LHCN-M2 (cell line): Measurements from ENCODE around the gene CAB39L. TPM values are rescaled to one million over a fixed set of nuclear protein-coding genes. Genes with fewer than 3 reads are reported as not detected.

ENCODE experiments used
- DNase-seq: peaks from one replicate; pipeline ENCODE4 v3.0.0-alpha.2; 2012; ENCODE audit warnings: low read depth
- polyA plus RNA-seq: library from polyadenylated mRNA; unstranded; fragments of >200 nt; gene quantifications from one replicate; pipeline ENCODE4 v1.2.1, GENCODE V29; 2012; ENCODE audit warnings: missing spikeins
- total RNA-seq: library from RNA; depleted of rRNA; stranded (reverse); fragments of >200 nt; gene quantifications from 2 replicates; pipeline ENCODE4 v1.2.3, GENCODE V29; 2014; rRNA removed

Gene CAB39L
- 8.2 and 8.4 TPM in 2 replicates for total RNA-seq
- polyA plus RNA-seq = 3.9 TPM

GRCh38 chr13:49443704-49444523, at the start of gene CAB39L, which contains the start of gene SETDB2:
TSS of gene CAB39L (minus strand) at chr13:49444064. CDS start at chr13:49382910, 61,154 bp downstream.
TSS of gene SETDB2 (plus strand) at chr13:49444274. CDS start at chr13:49451894, 7,620 bp downstream.
- peak; percentile 99 for DNase-seq

DNA sequence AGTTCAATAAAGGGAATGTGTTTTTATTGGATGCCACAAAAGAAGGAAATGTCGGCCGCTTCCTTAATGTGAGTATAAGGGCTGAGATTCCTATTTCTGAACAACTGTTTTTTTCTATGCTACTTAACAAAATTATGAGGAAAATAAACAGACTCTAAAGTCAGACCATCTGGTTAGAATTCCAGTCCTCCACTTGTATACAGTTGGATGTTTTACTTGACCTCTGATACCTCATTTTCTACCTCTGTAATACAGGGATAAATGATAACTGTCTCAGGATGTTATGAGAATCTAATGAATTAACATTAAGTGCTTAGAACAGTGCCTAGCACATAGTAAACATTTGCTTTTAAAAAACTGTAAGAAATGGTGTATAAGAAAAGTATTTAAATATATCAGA, 44.7 kb upstream of the CAB39L start:
- DNase-seq = no peak

DNA sequence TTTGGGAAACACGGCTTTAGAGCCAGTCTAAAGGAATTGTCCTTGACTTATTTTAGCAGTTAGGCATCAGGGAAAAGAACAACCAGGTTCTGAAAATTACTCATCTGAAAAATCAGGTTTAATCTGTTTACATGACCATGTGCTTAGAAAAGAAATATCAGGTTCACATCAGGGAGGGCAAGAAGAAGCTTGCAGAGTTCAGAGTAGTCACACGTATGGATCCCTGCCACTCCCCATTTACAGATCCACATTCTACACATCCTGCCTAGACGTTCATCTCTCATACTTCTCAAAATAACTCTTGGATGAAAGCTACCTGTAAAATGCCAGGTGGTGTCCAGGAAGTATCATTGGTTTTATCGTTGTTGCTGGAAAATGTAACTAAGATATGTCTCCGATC, 37.9 kb upstream of the CAB39L start:
- no peak for DNase-seq

DNA sequence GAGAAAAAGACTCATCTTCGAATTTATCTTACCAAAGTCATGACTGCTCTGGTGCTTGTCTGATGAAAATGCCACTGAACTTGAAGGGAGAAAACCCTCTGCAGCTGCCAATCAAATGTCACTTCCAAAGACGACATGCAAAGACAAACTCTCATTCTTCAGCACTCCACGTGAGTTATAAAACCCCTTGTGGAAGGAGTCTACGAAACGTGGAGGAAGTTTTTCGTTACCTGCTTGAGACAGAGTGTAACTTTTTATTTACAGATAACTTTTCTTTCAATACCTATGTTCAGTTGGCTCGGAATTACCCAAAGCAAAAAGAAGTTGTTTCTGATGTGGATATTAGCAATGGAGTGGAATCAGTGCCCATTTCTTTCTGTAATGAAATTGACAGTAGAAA, 32.7 kb upstream of the CAB39L start:
- no peak for DNase-seq

GRCh38 chr13:49472186-49472585, 28.3 kb upstream of the CAB39L start:
- no peak for DNase-seq

GRCh38 chr13:49466292-49466838, 22.5 kb upstream of the CAB39L start:
- DNase-seq = no peak

GRCh38 chr13:49464621-49465325, 20.9 kb upstream of the CAB39L start:
- DNase-seq = no peak

DNA sequence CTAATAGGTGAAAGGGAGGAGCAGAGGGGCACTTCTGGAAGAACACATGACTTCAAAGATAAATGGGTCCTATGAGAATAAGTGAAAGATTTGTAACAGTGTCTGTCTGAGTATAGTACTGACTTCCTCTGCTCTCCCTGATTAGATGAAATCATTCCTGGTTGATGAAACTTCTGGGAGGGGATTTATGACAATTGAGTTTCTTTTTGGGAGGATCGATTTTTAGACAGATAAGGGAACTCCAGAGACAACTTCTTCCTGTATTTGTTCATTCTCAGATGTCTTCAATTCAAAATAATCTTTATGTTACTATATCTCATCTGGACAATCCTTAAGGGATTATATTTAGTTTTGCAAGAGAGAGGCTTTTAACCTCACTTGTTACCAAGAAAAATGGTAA, 20.2 kb upstream of the CAB39L start:
- no peak for DNase-seq

DNA sequence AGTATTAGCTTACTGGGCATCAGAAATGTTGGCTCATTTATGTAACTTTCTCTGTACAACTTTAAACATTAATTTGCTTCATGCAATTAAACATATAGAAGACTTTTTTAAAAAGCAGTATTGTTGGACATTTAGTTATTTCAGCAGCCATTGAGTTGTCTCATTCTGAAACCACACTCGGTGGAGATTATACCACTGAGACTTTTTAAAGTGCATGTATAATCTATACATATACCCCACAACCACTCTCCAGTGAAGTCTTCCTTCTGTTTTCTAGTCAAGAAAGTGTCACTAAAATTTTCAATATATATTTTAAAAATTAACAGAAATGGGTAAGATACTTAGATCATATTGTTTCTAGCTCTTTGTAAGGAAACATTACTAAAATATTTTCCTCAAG, 15.7 kb upstream of the CAB39L start:
- DNase-seq = no peak

GRCh38 chr13:49457221-49457620, 13.4 kb upstream of the CAB39L start:
- no peak for DNase-seq

DNA sequence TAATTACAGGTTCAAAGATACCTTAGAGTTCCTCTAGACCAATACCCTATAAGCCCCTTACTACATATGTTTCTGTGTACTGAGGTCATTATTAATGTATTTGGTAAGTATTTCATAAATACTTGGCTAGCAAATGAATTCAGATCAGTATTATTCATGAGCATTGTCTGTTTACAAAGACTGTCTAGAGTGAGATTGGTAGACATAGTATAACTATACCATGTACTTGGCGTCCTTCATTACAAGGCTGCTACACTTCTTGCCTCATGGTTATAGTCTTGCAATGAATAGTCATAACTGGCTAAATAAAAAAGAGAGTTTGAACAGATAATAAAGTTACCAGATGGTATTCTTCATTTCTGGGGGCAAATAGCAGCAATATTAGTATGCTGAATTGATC, 12.3 kb upstream of the CAB39L start:
- DNase-seq = no peak

DNA sequence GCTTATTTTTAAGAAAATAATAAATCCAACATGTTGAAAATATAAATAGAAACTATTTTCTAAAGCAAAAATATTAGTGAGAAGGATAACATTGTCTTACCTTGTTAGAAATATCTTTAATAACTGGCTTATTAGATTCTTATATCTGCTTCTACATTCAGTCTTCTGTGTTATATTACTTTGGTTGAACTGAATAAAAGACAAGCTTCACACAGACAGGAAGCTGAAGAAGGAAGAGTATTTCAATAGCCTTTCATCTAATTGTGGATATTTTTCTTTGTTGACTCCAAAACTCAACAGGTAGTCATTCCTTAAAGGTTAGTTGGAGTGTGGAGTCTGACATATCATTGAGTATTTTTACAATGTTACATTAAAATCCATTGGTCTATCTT, 11.1 kb upstream of the CAB39L start:
- no peak for DNase-seq

DNA sequence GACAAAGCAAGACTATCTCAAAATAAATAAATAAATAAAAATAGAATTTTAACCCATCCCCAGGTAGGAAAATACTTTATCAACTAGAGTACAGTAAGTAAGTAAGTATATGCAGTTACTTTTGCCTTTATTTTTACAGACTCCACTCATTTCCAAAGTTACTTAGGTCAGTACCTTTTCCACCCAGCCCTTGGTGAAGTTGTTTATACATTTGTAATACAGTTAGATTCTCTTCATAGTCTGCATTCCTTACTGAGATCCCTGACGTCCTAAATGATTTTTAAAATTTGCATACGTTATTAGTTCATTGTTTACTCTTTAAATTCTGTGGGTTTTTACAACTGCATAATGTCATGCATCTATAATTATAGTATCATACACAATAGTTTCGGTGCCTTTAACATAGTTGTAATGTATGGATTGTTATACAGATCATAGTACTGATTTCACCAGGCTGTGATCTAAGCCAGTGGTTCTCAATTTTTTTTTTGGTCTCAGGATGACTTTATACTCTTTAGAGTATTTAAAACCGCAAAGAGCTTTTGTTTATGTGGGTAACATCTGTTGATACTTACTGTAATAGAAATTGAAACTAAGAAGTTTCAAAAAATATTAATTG, 10.6 kb upstream of the CAB39L start:
- peak; percentile 12 for DNase-seq

DNA sequence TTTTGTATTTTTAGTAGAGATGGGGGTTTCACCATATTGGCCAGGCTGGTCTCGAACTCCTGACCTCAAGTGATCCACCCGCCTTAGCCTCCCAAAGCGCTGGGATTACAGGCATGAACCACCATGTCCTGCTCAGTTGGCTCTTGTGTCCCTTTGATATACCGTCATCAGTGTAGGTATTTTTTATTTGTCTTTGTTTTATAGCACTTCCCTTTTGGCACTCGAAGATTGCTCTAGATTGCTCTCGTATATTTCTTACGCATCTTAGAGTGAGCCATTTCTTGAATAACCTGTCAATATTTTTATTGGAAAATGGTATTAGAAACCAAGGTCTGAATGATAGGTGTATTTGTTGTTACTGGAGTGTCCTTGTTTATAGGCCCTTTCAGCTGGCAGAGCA, 9.6 kb upstream of the CAB39L start:
- DNase-seq = no peak

DNA sequence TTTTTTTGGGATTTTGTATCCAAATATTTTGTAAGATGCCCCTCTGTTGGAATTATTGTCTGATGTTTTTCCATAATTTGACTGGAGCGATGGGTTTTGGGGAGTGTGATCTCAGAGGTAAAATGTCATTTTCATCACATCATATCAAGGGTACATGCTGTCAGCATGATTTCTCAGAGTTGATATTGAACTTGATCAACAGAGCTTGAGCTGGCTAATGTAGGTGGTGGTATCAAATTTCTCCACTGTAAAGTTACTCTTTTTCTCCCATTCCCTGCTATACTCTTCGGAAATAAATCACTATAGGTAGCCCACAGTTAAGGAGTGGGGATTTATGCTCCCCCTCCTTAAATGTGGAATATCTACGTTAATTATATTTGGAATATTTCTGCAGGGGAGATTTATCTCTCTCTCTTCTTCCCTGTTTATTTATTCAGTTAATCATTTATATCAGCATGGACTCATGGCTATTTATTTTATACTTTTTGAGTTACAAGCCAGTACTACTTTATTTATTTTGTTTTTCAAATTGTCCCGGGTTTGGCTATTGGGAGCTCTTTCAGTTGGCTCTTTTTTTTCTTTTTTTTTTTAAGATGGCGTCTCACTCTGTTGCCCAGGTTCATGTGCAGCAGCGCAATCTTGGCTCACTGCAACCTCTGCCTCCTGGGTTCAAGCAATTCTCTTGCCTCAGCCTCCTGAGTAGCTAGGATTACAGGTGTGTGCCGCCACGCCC, 9.0 kb upstream of the CAB39L start:
- no peak for DNase-seq

GRCh38 chr13:49450105-49450819, 6.4 kb upstream of the CAB39L start:
- no peak for DNase-seq

DNA sequence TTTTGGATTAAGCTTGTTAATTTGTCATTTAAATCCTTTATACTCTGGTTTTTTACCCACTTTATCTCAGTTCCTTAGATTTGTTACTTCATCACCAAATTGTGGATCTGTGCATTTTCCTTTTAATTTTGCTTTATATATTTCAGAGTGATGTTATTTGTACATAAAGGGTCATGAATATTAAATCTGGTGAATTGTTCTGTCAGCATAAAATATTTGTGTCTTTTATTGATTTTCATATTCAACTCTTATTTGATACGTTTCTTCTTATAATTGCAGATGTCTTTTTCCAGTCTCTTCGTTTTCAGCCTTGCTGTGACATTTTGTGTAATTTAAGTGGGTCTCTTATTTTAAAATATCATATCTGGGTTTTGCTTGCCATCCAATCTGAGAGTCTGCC, 4.9 kb upstream of the CAB39L start:
- DNase-seq = no peak

DNA sequence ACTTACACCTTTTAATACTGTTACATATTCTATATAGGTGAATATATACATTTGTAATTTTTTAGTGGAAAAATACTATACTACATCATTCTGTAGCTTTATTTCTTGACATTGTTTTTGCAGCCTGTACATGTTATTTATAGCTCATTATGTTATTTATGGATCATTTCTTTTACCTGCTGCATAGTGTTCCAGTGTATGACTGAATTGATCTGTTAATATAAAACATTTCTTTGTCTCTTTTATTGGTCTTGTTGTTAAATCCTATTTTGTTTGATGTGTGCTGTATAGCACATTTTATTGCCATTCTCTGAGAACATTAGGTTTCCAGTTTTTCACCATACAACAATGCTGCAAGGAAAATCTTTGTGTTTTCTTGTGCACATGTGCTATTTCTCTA, 2.6 kb upstream of the CAB39L start:
- DNase-seq = no peak

DNA sequence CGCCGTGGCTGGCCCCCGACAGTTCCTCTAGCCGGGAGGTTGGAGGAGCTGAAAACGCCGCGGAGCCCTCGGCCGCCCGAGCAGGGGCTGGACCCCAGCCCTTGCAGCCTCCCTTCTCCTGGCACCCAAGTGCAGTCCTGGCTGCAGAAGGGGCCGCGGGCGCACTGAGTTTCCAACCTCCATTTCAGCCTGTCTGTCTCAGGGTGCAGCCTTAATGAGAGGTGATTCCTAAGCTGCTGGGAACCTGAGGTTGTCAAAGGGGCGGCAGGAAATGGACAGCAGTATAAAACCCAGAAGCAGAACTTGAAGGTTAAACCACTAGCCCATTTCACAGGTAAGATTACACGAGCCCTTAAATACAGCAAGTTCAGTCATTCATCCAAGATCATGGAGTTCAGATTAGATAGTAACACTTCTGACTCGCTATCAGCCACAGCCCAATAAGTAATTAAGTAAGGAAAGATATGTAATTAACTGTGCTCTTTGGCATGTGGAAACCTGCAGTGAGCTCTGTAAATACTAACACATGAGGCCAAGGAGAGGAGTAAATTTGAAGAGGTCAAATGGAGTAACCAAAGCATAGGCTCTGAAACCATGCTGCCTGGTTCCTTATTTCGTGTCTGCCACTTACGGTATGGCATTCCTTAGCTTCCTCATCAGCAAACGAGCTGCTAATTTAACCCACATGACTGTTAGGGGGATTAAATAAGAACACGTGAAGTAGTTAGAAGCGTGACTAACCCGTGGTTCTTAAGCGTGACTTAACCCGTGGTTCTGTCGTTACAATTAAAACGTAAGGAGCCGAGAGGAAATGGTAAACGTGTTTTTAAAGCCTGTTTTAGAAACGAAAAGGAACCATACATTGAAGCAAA, 896 bp upstream of the CAB39L start:
- peak; percentile 52 for DNase-seq

DNA sequence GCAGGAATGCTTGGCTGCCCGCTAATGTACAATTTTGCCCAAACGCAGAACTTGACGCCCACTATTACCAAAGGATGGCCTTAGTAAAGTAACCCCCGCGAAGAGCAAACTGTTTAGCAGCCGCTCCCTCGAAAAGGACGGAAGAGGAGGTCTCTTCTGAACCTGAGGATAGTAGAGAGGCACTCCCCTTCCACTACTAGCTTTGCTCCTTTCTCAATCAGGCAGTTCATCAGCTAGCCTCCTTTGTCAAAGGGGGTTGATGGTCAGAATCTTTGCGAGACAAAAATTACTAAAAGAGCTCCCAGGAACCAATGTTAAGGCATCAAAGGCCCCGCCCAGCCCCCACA, 534 bp downstream of the CAB39L start:
- DNase-seq = peak; percentile 41
